GM23248 (cell line): ENCODE results near the gene CSNK2A1. TPM values are rescaled to one million over a fixed set of nuclear protein-coding genes. Genes with fewer than 3 reads are reported as not detected.
"Not testable (repeated sequence)": the region's sequence is repeated elsewhere in the genome, so short reads cannot be mapped to it uniquely, and the experiment has no call there.

Experiments used
- DNase-seq: peaks from one replicate; pipeline ENCODE4 v3.0.0-alpha.2; 2015
- H2AFZ ChIP-seq: fragments of 200-600 bp; sonication (generic); 2 replicates; pipeline ENCODE4 v1.6.1; 2016; ENCODE audit warnings: antibody characterized with exemption
- H3F3A ChIP-seq: fragments of 200-600 bp; sonication (generic); 2 replicates; pipeline ENCODE4 v1.6.1; 2016; ENCODE audit warnings: mild to moderate bottlenecking, antibody characterized with exemption, mixed run types; ENCODE audit not compliant: insufficient read depth
- H3K27ac ChIP-seq: fragments of 200-600 bp; sonication (generic); 2 replicates; pipeline ENCODE4 v1.5.1; 2016; ENCODE audit warnings: mild to moderate bottlenecking
- H3K27me3 ChIP-seq: fragments of 200-600 bp; sonication (generic); replicated peaks from 2 replicates; pipeline ENCODE4 v1.6.1; 2016; ENCODE audit warnings: mild to moderate bottlenecking; ENCODE audit not compliant: insufficient read depth
- H3K36me3 ChIP-seq: fragments of 200-600 bp; sonication (generic); 2 replicates; pipeline ENCODE4 v1.6.1; 2016; ENCODE audit warnings: low read depth, mild to moderate bottlenecking
- H3K4me1 ChIP-seq: fragments of 200-600 bp; sonication (generic); 2 replicates; pipeline ENCODE4 v1.6.1; 2016; ENCODE audit warnings: mild to moderate bottlenecking; ENCODE audit not compliant: insufficient read depth
- H3K4me2 ChIP-seq: fragments of 200-600 bp; sonication (generic); one replicate; pipeline ENCODE4 v1.6.1; 2016; ENCODE audit warnings: mild to moderate bottlenecking; ENCODE audit not compliant: unreplicated experiment
- H3K4me3 ChIP-seq: fragments of 200-600 bp; sonication (generic); 2 replicates; pipeline ENCODE4 v1.5.1; 2016; ENCODE audit warnings: mild to moderate bottlenecking
- H3K79me2 ChIP-seq: fragments of 200-600 bp; sonication (generic); 2 replicates; pipeline ENCODE4 v1.6.1; 2016; ENCODE audit warnings: mild to moderate bottlenecking; ENCODE audit not compliant: insufficient read depth
- H3K9ac ChIP-seq: fragments of 200-600 bp; sonication (generic); 2 replicates; pipeline ENCODE4 v1.6.1; 2016; ENCODE audit warnings: mild to moderate bottlenecking
- H3K9me2 ChIP-seq: fragments of 200-600 bp; sonication (generic); 2 replicates; pipeline ENCODE4 v1.6.1; 2016; ENCODE audit warnings: mixed run types, mild to moderate bottlenecking, moderate library complexity; ENCODE audit not compliant: insufficient read depth
- H3K9me3 ChIP-seq: fragments of 200-600 bp; sonication (generic); one replicate; pipeline ENCODE4 v1.6.1; 2017; ENCODE audit warnings: low read depth
- H4K20me1 ChIP-seq: fragments of 200-600 bp; sonication (generic); 2 replicates; pipeline ENCODE4 v1.6.0; 2016; ENCODE audit not compliant: insufficient read depth
- EZH2 ChIP-seq: fragments of 200-600 bp; sonication (generic); IDR thresholded peaks from 2 replicates; pipeline ENCODE4 v1.6.1; 2018; ENCODE audit warnings: antibody characterized with exemption, mild to moderate bottlenecking; ENCODE audit not compliant: insufficient read depth, poor library complexity, severe bottlenecking
- EZH2phosphoT487 ChIP-seq: fragments of 200-600 bp; sonication (generic); IDR thresholded peaks from 2 replicates; pipeline ENCODE4 v1.6.1; 2018; ENCODE audit warnings: antibody characterized with exemption, moderate library complexity, mild to moderate bottlenecking, low read depth; ENCODE audit not compliant: insufficient read depth
- WGBS, 2 experiments: methylation state at CpG; one replicate each; pipeline ENCODE4 v1.1.6; 2015 to 2017; ENCODE audit warnings: low lambda C conversion rate in 2 of 2, low coverage in 1 of 2; ENCODE audit errors: missing lambda C conversion rate in 2 of 2; 5-methylcytosine and 5-hydroxymethylcytosine counted together
- in situ Hi-C: fragments of 300-500 bp; cut with MboI; formaldehyde crosslinking; loops from 2 replicates; pipeline ENCODE4 v1.15.0; 2020
- polyA plus RNA-seq: library from polyadenylated mRNA; unstranded; fragments of >200 nt; fragmentation: Nextera tagmentation; extraction: Ambion mirVana; gene quantifications from 2 replicates; pipeline ENCODE4 v1.2.1, GENCODE V29; 2016
- total RNA-seq: library from RNA; depleted of rRNA; stranded (reverse); fragments of >200 nt; shearing (Covaris generic); gene quantifications from 2 replicates; pipeline ENCODE4 v1.2.3, GENCODE V29; 2014

CSNK2A1 gene
- total and polyA plus RNA-seq, 2 experiments from 2014 or later = 69.0 to 98.8 TPM

DNA sequence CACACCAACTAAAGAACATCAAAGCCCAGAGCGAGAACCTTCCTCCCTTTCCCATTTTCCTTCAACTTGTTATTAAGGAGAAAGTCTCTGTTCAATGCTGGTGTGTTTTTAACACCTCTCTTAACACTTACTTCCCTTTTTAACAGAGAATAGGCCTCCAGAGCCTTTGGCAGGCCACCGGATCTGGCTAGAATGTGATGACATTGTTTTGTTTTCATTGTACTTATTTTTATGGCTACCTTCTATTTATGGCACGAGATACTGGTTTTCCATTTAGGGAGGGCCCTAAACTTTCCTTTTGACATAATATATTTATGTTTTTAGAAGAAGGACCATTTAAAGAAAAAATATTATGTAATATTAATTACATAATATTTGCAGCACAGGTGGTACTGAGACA is 44.9 kb upstream of the CSNK2A1 start:
- TF ChIP-seq EZH2phosphoT487 (no peak), EZH2 (no peak)
- WGBS, 2 experiments = 21 to 23% methylated on average over 3 of the region's 3 CpGs
- H3F3A ChIP-seq = no peaks in the 10 kb centered on the region
- no peaks in the 10 kb centered on the region for H3K4me1 ChIP-seq
- no peak for DNase-seq
- H2AFZ ChIP-seq = no peak overlapping the region
- no peaks in the 10 kb centered on the region for H3K9me2 ChIP-seq
- H3K4me2 ChIP-seq = no peak overlapping the region
- H4K20me1 ChIP-seq = no peaks in the 10 kb centered on the region
- H3K9ac ChIP-seq = no peak overlapping the region
- peaks cover 45% of the 10 kb centered on the region for H3K27me3 ChIP-seq
- no peak overlapping the region for H3K4me3 ChIP-seq
- no peaks in the 10 kb centered on the region for H3K36me3 ChIP-seq
- H3K9me3 ChIP-seq = no peaks in the 10 kb centered on the region
- H3K79me2 ChIP-seq = no peaks in the 10 kb centered on the region
- in situ Hi-C loops = no loop called here
- no peak overlapping the region for H3K27ac ChIP-seq

DNA sequence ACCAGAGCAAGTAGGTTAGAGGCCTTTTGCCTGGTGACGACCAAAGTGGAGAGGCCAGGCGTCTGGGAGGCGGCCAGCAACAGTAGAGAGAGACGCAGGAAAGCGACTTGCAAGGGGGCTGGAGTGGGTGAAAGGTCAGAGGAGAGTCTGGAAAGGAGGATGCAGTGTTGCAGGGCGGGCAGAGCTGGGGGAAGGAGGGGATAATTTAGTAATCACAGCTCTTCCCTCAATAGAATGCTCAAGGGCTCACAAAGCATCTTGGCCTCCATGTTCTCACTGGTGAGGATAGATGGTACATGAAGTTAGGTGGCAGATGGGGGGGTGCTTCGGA is 41.3 kb upstream of the CSNK2A1 start:
- WGBS, 2 experiments = 21 to 23% methylated on average over 7 of the region's 7 CpGs

DNA sequence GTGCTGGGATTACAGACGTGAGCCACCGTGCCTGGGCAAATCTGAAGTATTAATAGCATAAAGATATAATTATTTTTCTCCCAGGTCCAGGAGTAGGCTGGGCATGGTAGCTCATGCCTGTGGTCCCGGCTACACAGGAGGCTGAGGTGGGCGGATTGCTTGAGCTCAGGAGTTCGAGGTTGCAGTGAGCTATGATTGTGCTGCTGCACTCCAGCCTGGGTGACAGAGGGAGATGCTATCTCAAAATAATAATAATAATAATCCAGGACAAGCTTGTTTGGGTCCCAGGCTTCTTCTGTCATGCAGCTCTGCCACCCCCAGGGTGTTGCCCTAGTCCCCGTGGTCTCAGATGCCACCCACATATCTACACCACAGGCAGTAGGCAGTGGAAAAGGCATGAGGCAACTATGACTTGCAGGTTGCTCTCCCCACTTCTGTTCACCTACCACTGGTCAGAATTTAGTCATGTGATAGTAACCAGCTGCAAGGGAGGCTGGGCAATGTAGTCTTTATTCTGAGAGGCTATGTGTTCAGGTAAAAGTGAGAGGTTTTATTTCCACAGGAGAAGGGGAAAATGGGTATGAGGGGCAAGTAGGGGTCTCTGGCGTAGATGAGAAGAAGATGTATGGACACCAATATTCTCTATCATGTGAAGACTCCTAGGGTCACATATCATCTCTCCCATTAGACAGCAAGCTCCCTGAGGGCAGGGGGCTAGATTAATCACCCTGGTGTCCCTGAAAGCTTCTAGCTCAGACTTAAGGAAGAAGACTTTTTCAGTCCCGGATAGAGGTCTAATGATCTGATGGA is 40.8 kb upstream of the CSNK2A1 start:
- in situ Hi-C loops = no loop called here
- no peaks in the 10 kb centered on the region for H3F3A ChIP-seq
- H3K4me2 ChIP-seq = no peak overlapping the region
- no peaks in the 10 kb centered on the region for H3K9me3 ChIP-seq
- H3K36me3 ChIP-seq = no peaks in the 10 kb centered on the region
- TF ChIP-seq EZH2 (no peak), EZH2phosphoT487 (no peak)
- peaks cover 35% of the 10 kb centered on the region for H3K27me3 ChIP-seq
- WGBS, 2 experiments = 39 to 40% methylated on average over 8 of the region's 8 CpGs
- no peak overlapping the region for H3K9ac ChIP-seq
- H3K27ac ChIP-seq = no peak overlapping the region
- no peak overlapping the region for H3K4me3 ChIP-seq
- H3K79me2 ChIP-seq = no peaks in the 10 kb centered on the region
- no peaks in the 10 kb centered on the region for H4K20me1 ChIP-seq
- DNase-seq = peak; percentile 27
- no peaks in the 10 kb centered on the region for H3K9me2 ChIP-seq
- no peaks in the 10 kb centered on the region for H3K4me1 ChIP-seq
- H2AFZ ChIP-seq = no peak overlapping the region

More for the DNA sequence above, 41.3 kb upstream of the CSNK2A1 start:
- H3K27ac ChIP-seq = no peak overlapping the region
- H4K20me1 ChIP-seq = no peaks in the 10 kb centered on the region
- H3K9me3 ChIP-seq = no peaks in the 10 kb centered on the region
- H3K4me3 ChIP-seq = no peak overlapping the region
- H3K4me1 ChIP-seq = no peaks in the 10 kb centered on the region
- H3F3A ChIP-seq = no peaks in the 10 kb centered on the region
- no peak overlapping the region for H3K4me2 ChIP-seq
- H3K27me3 ChIP-seq = peaks cover 35% of the 10 kb centered on the region
- TF ChIP-seq EZH2 (no peak), EZH2phosphoT487 (no peak)
- H3K9me2 ChIP-seq = no peaks in the 10 kb centered on the region
- H3K36me3 ChIP-seq = no peaks in the 10 kb centered on the region
- no peak overlapping the region for H3K9ac ChIP-seq
- DNase-seq = no peak
- in situ Hi-C loops = no loop called here
- H2AFZ ChIP-seq = no peak overlapping the region
- H3K79me2 ChIP-seq = no peaks in the 10 kb centered on the region

DNA sequence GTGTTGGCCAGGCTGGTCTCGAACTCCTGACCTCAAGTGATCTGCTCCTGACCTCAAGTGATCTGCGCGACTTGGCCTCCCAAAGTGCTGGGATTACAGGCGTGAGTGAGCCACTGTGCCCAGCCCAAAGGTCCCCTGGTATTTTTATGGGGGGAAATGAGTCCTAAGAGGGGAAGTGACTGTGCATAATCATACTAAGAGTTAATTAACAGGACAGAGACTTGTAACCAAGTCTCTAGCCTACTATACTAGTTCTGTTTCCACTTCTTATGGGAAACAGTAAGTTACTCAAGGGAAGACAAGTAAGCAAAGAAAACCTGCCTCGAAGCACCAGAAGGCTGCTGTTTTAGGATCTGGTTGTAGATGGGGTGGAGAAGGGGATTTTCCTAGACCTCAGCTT is 38.6 kb upstream of the CSNK2A1 start:
- no peak overlapping the region for H3K9ac ChIP-seq
- TF ChIP-seq EZH2phosphoT487 (no peak), EZH2 (no peak)
- peaks cover 31% of the 10 kb centered on the region for H3K27me3 ChIP-seq
- H4K20me1 ChIP-seq = no peaks in the 10 kb centered on the region
- no peak for DNase-seq
- no peaks in the 10 kb centered on the region for H3K4me1 ChIP-seq
- no peaks in the 10 kb centered on the region for H3K79me2 ChIP-seq
- no peak overlapping the region for H2AFZ ChIP-seq
- WGBS, 2 experiments = 35 to 42% methylated on average over 5 of the region's 5 CpGs
- no peaks in the 10 kb centered on the region for H3F3A ChIP-seq
- no peak overlapping the region for H3K4me3 ChIP-seq
- H3K36me3 ChIP-seq = no peaks in the 10 kb centered on the region
- no peaks in the 10 kb centered on the region for H3K9me3 ChIP-seq
- no peaks in the 10 kb centered on the region for H3K9me2 ChIP-seq
- in situ Hi-C loops = no loop called here
- no peak overlapping the region for H3K27ac ChIP-seq
- H3K4me2 ChIP-seq = no peak overlapping the region

DNA sequence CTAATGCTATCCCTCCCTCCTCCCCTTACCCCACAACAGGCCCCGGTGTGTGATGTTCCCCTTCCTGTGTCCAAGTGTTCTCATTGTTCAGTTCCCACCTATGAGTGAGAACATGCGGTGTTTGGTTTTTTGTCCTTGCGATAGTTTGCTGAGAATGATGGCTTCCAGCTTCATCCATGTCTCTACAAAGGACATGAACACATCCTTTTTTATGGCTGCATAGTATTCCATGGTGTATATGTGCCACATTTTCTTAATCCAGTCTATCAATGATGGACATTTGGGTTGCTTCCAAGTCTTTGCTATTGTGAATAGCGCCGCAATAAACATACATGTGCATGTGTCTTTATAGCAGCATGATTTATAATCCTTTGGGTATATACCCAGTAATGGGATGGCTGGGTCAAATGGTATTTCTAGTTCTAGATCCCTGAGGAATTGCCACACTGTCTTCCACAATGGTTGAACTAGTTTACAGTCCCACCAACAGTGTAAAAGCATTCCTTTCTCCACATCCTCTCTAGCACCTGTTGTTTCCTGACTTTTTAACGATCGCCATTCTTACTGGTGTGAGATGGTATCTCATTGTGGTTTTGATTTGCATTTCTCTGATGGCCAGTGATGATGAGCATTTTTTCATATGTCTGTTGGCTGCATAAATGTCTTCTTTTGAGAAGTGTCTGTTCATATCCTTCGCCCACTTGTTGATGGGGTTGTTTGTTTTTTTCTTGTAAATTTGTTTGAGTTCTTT is 35.5 kb upstream of the CSNK2A1 start:
- H4K20me1 ChIP-seq, H3K4me2 ChIP-seq, H3K9me3 ChIP-seq, H3K4me3 ChIP-seq, DNase-seq, H3K36me3 ChIP-seq, H3K79me2 ChIP-seq, H3K9me2 ChIP-seq, H3K9ac ChIP-seq, in situ Hi-C loops, H2AFZ ChIP-seq, H3K27ac ChIP-seq, H3K4me1 ChIP-seq, H3F3A ChIP-seq: not testable (repeated sequence)
- WGBS, 2 experiments = 47 to 52% methylated on average over 7 to 8 of the region's 8 CpGs
- H3K27me3 ChIP-seq = peaks cover 24% of the 10 kb centered on the region
